Hepatocyte (in vitro differentiated cells): ENCODE results near the gene VGF. TPM values are rescaled to one million over a fixed set of nuclear protein-coding genes. Genes with fewer than 3 reads are reported as not detected.
A peak's percentile ranks its signal among the peaks of the same experiment; 100 is the strongest.

Experiments
- DNase-seq: peaks from one replicate; pipeline ENCODE4 v3.0.0-alpha.2; 2016; ENCODE audit warnings: low spot score
- H2AFZ ChIP-seq: fragments of 200-600 bp; sonication (generic); 2 replicates; pipeline ENCODE4 v1.6.0; 2016; ENCODE audit warnings: antibody characterized with exemption, mild to moderate bottlenecking
- H3K27ac ChIP-seq: fragments of 200-600 bp; sonication (generic); 2 replicates; pipeline ENCODE4 v1.5.1; 2016; ENCODE audit warnings: mild to moderate bottlenecking
- H3K27me3 ChIP-seq: fragments of 200-600 bp; sonication (generic); 2 replicates; pipeline ENCODE4 v1.6.1; 2016
- H3K36me3 ChIP-seq: fragments of 200-600 bp; sonication (generic); replicated peaks from 2 replicates; pipeline ENCODE4 v1.5.1; 2016; ENCODE audit warnings: low read depth; ENCODE audit not compliant: insufficient read depth
- H3K4me1 ChIP-seq: fragments of 200-600 bp; sonication (generic); 2 replicates; pipeline ENCODE4 v1.5.1; 2016; ENCODE audit warnings: mild to moderate bottlenecking, moderate library complexity; ENCODE audit not compliant: insufficient read depth
- H3K4me2 ChIP-seq: fragments of 200-600 bp; sonication (generic); 2 replicates; pipeline ENCODE4 v1.6.0; 2016
- H3K4me3 ChIP-seq: fragments of 200-600 bp; sonication (generic); 2 replicates; pipeline ENCODE4 v1.5.1; 2016; ENCODE audit warnings: mild to moderate bottlenecking
- H3K79me2 ChIP-seq: fragments of 200-600 bp; sonication (generic); 2 replicates; pipeline ENCODE4 v1.6.0; 2017; ENCODE audit warnings: mild to moderate bottlenecking
- H3K9me2 ChIP-seq: fragments of 200-600 bp; sonication (generic); replicated peaks from 2 replicates; pipeline ENCODE4 v1.6.0; 2017; ENCODE audit warnings: mild to moderate bottlenecking; ENCODE audit not compliant: insufficient read depth
- H3K9me3 ChIP-seq: fragments of 200-600 bp; sonication (generic); 2 replicates; pipeline ENCODE4 v1.5.1; 2016; ENCODE audit warnings: low read depth, mild to moderate bottlenecking
- H4K20me1 ChIP-seq: fragments of 200-600 bp; sonication (generic); 2 replicates; pipeline ENCODE4 v1.6.0; 2016; ENCODE audit warnings: mild to moderate bottlenecking; ENCODE audit not compliant: insufficient read depth, poor library complexity, severe bottlenecking
- EZH2 ChIP-seq: fragments of 200-600 bp; sonication (generic); IDR thresholded peaks from 2 replicates; pipeline ENCODE4 v1.6.1; 2016; ENCODE audit warnings: antibody characterized with exemption, mild to moderate bottlenecking, borderline replicate concordance
- EZH2phosphoT487 ChIP-seq: fragments of 200-600 bp; sonication (generic); IDR thresholded peaks from one replicate; pipeline ENCODE4 v1.6.1; 2018; ENCODE audit warnings: antibody characterized with exemption, mild to moderate bottlenecking, low read depth, moderate library complexity; ENCODE audit not compliant: unreplicated experiment, severe bottlenecking
- WGBS: methylation state at CpG from one replicate; pipeline ENCODE4 v1.1.6; 2016; ENCODE audit warnings: low lambda C conversion rate; ENCODE audit errors: missing lambda C conversion rate; 5-methylcytosine and 5-hydroxymethylcytosine counted together
- polyA plus RNA-seq: library from polyadenylated mRNA; unstranded; fragments of >200 nt; fragmentation: Nextera tagmentation; extraction: Ambion mirVana; gene quantifications from 2 replicates; pipeline ENCODE4 v1.2.1, GENCODE V29; 2016
- total RNA-seq: library from RNA; depleted of rRNA; stranded (reverse); fragments of >200 nt; gene quantifications from 2 replicates; pipeline ENCODE4 v1.2.3, GENCODE V29; 2014
- TF ChIP-seq, protein P1 (sequence below): fragments of 200-600 bp; sonication (generic); IDR thresholded peaks from 2 replicates; pipeline ENCODE4 v1.5.1; 2016; ENCODE audit warnings: antibody characterized with exemption, mild to moderate bottlenecking; ENCODE audit not compliant: poor library complexity

The VGF gene
- total and polyA plus RNA-seq, 2 experiments from 2014 or later, result 0.19 to 0.30 TPM

DNA sequence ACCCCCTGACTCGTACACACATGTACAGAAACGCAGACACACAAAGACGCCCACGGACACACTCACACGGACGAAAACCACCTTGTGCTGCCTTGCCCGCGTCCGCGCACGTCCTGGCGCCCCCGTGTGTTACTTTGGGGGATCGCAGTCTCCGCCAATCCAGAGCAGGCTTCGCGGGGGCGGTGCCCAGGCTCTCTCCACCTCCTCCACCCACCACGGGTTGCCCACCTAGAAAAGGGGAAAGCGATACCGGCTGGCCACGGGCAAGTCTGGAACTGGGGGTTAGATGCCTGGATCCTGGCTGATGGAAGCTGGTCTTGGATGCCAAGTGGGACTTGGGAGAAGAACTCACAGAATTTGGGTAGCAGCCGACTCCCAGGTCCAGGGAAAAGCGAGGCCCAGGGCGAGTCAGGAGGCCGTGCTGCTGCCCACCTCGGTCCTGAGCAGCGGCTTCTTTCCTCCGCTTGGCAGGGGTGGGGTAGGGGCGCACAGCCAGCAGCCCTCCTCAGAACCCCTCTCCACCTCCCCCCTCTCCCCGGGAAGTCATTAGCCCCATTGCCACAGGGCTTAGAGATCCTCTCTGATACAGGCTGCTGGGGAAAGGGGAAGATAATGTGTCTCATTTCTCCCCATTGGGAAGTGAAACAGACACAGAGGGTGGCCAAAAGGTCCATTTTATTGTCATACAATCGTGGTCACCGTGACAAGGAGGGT lies 4.6 kb upstream of the VGF start:
- no peak overlapping the region for H2AFZ ChIP-seq

GRCh38 chr7:101169110-101169837 lies 3.9 kb upstream of the VGF start:
- Histone ChIP-seq H3K4me2 (peak overlapping the region; percentile 72), H3K27me3 (peaks cover 96% of the 10 kb centered on the region), H4K20me1 (peaks cover 6% of the 10 kb centered on the region), H3K36me3 (no peaks in the 10 kb centered on the region), H3K4me3 (no peak overlapping the region), H3K9me2 (no peaks in the 10 kb centered on the region), H2AFZ (no peak overlapping the region), H3K4me1 (peaks cover 24% of the 10 kb centered on the region), H3K27ac (no peak overlapping the region), H3K9me3 (no peaks in the 10 kb centered on the region), H3K79me2 (no peaks in the 10 kb centered on the region)
- TF ChIP-seq EZH2 (peak; percentile 16), EZH2phosphoT487 (no peak)
- DNase-seq, result no peak
- WGBS, result 2% methylated on average over 14 of the region's 18 CpGs

More for the DNA sequence above, 4.6 kb upstream of the VGF start:
- no peaks in the 10 kb centered on the region for H3K9me2 ChIP-seq
- no peaks in the 10 kb centered on the region for H3K36me3 ChIP-seq
- H3K27ac ChIP-seq, result no peak overlapping the region
- no peaks in the 10 kb centered on the region for H3K79me2 ChIP-seq
- no peak overlapping the region for H3K4me3 ChIP-seq
- peaks cover 95% of the 10 kb centered on the region for H3K27me3 ChIP-seq
- H3K4me2 ChIP-seq, result peak overlapping the region; percentile 72
- no peaks in the 10 kb centered on the region for H3K9me3 ChIP-seq
- 2% methylated on average over 26 of the region's 33 CpGs for WGBS
- peak; percentile 80 for DNase-seq
- TF ChIP-seq EZH2phosphoT487, result no peak
- TF ChIP-seq EZH2, result no peak
- TF ChIP-seq, protein P1, sequence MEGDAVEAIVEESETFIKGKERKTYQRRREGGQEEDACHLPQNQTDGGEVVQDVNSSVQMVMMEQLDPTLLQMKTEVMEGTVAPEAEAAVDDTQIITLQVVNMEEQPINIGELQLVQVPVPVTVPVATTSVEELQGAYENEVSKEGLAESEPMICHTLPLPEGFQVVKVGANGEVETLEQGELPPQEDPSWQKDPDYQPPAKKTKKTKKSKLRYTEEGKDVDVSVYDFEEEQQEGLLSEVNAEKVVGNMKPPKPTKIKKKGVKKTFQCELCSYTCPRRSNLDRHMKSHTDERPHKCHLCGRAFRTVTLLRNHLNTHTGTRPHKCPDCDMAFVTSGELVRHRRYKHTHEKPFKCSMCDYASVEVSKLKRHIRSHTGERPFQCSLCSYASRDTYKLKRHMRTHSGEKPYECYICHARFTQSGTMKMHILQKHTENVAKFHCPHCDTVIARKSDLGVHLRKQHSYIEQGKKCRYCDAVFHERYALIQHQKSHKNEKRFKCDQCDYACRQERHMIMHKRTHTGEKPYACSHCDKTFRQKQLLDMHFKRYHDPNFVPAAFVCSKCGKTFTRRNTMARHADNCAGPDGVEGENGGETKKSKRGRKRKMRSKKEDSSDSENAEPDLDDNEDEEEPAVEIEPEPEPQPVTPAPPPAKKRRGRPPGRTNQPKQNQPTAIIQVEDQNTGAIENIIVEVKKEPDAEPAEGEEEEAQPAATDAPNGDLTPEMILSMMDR, result peak; percentile 80
- H3K4me1 ChIP-seq, result peaks cover 20% of the 10 kb centered on the region
- peaks cover under 1% of the 10 kb centered on the region for H4K20me1 ChIP-seq

GRCh38 chr7:101168412-101169049 lies 3.2 kb upstream of the VGF start:
- no peak for DNase-seq
- H3K4me3 ChIP-seq, result no peak overlapping the region
- no peak overlapping the region for H3K27ac ChIP-seq
- H3K79me2 ChIP-seq, result no peaks in the 10 kb centered on the region
- H3K4me1 ChIP-seq, result peaks cover 28% of the 10 kb centered on the region
- H3K9me2 ChIP-seq, result no peaks in the 10 kb centered on the region
- no peaks in the 10 kb centered on the region for H3K9me3 ChIP-seq
- 10% methylated on average over 6 of the region's 6 CpGs for WGBS
- H3K36me3 ChIP-seq, result no peaks in the 10 kb centered on the region
- TF ChIP-seq, protein P1, result no peak
- TF ChIP-seq EZH2 (no peak), EZH2phosphoT487 (no peak)
- no peak overlapping the region for H2AFZ ChIP-seq
- peaks cover 9% of the 10 kb centered on the region for H4K20me1 ChIP-seq
- no peak overlapping the region for H3K4me2 ChIP-seq
- peaks cover 96% of the 10 kb centered on the region for H3K27me3 ChIP-seq
